Suprapubic skin (tissue), 4 donors: ENCODE measurements around the gene NRARP. TPM values are rescaled to one million over a fixed set of nuclear protein-coding genes. Genes with fewer than 3 reads are reported as not detected.
A peak's percentile ranks its signal among the peaks of the same experiment; 100 is the strongest.

Experiments
- DNase-seq, 2 donors: peaks; one replicate each; pipeline ENCODE4 v3.0.0-alpha.2; 2019; ENCODE audit warnings: low spot score in 2 of 2
- H3K27ac ChIP-seq: fragments of 200-600 bp; sonication (generic); one replicate; pipeline ENCODE4 v1.5.1; 2019
- H3K27me3 ChIP-seq: fragments of 200-600 bp; sonication (generic); one replicate; pipeline ENCODE4 v1.5.1; 2019
- H3K36me3 ChIP-seq: fragments of 200-600 bp; sonication (generic); one replicate; pipeline ENCODE4 v1.5.1; 2019
- H3K4me1 ChIP-seq: fragments of 200-600 bp; sonication (generic); one replicate; pipeline ENCODE4 v1.5.1; 2019
- H3K4me3 ChIP-seq: fragments of 200-600 bp; sonication (generic); one replicate; pipeline ENCODE4 v1.5.1; 2019; ENCODE audit warnings: mild to moderate bottlenecking
- H3K9me3 ChIP-seq: fragments of 200-600 bp; sonication (generic); one replicate; pipeline ENCODE4 v1.5.1; 2019
- EP300 ChIP-seq: sonication (generic); formaldehyde crosslinking; IDR thresholded peaks from one replicate; pipeline ENCODE4 v1.6.1; 2017; ENCODE audit warnings: antibody characterized with exemption
- POLR2A ChIP-seq, 2 donors: fragments of 450-650 bp; IDR thresholded peaks; one replicate each; pipeline ENCODE4 v1.6.1; 2017; ENCODE audit warnings: antibody characterized with exemption in 2 of 2, mild to moderate bottlenecking in 2 of 2, moderate library complexity in 2 of 2
- POLR2AphosphoS5 ChIP-seq, 3 donors: sonication (generic); formaldehyde crosslinking; IDR thresholded peaks; one replicate each; pipeline ENCODE4 v1.6.1; 2017; ENCODE audit warnings: antibody characterized with exemption in 3 of 3
- WGBS: methylation state at CpG from one replicate; pipeline ENCODE4 v1.1.5; 2018; 5-methylcytosine and 5-hydroxymethylcytosine counted together
- total RNA-seq, 4 donors: library from RNA; depleted of rRNA; stranded (reverse); fragments of >200 nt; gene quantifications; one replicate each; pipeline ENCODE4 v1.1.0, GENCODE V29; 2016
- TF ChIP-seq, protein P1 (sequence below), 2 donors: fragments of 200-600 bp in 1 of 2; fragments of 450-650 bp in 1 of 2; sonication (generic) in 1 of 2; IDR thresholded peaks; one replicate each; pipeline ENCODE4 v1.5.1; 2016 to 2019; ENCODE audit warnings: antibody characterized with exemption in 2 of 2, mild to moderate bottlenecking in 1 of 2, moderate library complexity in 1 of 2

Gene NRARP
- total RNA-seq, 4 donors from 2014 or later, result 25.3 to 69.0 (median 65.5) TPM

DNA sequence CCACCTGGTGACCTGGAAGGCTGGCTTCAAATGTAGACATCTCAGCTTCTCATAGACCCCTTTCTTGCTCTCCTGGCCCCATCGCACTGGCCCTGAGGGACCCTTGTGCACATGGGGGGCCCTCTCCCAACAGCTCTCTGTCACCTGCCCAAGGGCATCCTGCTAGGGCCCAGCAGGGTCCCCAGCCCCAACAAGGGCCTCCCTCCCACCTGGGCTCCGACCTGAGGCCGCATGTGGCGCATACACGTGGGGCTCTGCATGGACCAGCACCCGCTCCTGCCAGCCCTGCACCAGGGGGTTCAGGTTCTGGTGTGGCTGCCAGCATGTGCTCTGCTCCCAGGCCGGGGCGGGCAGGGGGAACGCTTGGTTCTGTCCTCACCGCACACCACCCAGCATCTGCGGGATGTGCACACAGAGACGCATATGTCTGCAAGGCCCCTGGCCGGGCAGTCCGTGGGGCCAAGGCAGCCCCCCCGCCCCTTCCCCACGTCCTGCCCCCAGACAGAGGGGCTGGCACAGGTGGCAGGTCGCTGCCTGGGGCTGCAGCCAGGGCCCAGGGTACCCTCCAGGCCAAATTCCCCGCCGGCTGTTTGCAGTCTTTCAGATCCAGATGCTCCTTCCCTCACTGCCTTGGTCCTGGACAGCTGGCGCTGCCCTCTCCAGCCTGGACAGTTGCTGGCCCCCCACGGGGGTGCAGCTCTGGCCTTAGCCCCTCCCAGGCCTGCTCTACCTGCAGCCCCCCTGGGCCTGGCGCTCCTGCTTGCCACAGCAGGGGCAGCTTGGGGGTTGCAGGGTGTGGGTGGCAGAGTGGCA, 17.9 kb upstream of the NRARP start:
- Histone ChIP-seq H3K36me3 (no peaks in the 10 kb centered on the region), H3K27ac (no peak overlapping the region), H3K27me3 (peaks cover 32% of the 10 kb centered on the region), H3K4me3 (no peak overlapping the region), H3K9me3 (no peaks in the 10 kb centered on the region), H3K4me1 (peaks cover 34% of the 10 kb centered on the region)
- peak in 1 of 2 donors; percentile 79 for DNase-seq
- 81% methylated on average over 6 of the region's 22 CpGs for WGBS
- TF ChIP-seq POLR2AphosphoS5 (IDR thresholded peaks at IDR 0.05) (no peak), POLR2A (IDR thresholded peaks at IDR 0.05) (no peak), EP300 (no peak)
- TF ChIP-seq, protein P1, sequence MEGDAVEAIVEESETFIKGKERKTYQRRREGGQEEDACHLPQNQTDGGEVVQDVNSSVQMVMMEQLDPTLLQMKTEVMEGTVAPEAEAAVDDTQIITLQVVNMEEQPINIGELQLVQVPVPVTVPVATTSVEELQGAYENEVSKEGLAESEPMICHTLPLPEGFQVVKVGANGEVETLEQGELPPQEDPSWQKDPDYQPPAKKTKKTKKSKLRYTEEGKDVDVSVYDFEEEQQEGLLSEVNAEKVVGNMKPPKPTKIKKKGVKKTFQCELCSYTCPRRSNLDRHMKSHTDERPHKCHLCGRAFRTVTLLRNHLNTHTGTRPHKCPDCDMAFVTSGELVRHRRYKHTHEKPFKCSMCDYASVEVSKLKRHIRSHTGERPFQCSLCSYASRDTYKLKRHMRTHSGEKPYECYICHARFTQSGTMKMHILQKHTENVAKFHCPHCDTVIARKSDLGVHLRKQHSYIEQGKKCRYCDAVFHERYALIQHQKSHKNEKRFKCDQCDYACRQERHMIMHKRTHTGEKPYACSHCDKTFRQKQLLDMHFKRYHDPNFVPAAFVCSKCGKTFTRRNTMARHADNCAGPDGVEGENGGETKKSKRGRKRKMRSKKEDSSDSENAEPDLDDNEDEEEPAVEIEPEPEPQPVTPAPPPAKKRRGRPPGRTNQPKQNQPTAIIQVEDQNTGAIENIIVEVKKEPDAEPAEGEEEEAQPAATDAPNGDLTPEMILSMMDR (IDR thresholded peaks at IDR 0.05), result no peak

DNA sequence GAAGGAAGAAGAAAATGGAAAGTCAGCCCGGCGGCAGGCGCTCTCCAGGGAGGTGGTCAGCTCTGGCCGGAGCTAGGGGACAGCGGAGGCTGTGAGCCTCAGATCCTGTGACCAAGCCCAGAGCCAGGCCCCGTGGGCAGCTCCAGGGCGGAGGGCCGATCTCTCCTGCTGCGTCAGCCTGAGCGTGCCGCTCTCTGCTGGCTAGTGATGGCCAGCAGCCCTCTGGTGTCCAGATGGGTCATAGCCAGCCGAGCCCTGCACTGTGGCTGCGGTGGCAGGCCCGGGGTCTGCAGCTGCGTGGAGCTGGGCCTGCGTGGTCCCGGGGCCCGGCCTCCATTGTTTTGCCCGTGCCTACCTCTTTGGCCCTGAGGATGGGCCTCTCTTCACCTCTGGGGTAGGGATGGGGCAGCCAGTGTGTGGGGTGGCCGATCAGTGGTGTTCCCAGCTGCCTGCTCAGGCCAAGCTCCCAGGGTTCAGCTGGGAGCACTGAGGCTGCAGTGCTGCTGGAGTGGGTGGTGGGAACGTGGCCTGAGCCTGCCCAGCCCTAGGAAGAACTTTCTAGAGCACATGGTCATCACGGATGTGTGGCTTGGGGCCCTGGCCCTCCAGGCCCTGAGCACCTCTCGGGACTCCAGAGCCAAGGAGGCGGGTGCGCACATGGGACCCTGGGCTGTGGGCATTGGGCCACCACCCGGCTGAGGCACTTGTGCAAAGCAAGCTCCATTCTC, 17.1 kb upstream of the NRARP start:
- no peaks in the 10 kb centered on the region for H3K36me3 ChIP-seq
- H3K4me3 ChIP-seq, result no peak overlapping the region
- peaks cover 41% of the 10 kb centered on the region for H3K4me1 ChIP-seq
- 56% methylated on average over 13 of the region's 26 CpGs for WGBS
- DNase-seq, result peak; percentile 62 to 77
- no peaks in the 10 kb centered on the region for H3K9me3 ChIP-seq
- no peak overlapping the region for H3K27ac ChIP-seq
- TF ChIP-seq EP300 (no peak), POLR2AphosphoS5 (IDR thresholded peaks at IDR 0.05) (no peak), POLR2A (IDR thresholded peaks at IDR 0.05) (no peak)
- TF ChIP-seq, protein P1 (IDR thresholded peaks at IDR 0.05), result peak; percentile 4 to 23
- peaks cover 32% of the 10 kb centered on the region for H3K27me3 ChIP-seq

DNA sequence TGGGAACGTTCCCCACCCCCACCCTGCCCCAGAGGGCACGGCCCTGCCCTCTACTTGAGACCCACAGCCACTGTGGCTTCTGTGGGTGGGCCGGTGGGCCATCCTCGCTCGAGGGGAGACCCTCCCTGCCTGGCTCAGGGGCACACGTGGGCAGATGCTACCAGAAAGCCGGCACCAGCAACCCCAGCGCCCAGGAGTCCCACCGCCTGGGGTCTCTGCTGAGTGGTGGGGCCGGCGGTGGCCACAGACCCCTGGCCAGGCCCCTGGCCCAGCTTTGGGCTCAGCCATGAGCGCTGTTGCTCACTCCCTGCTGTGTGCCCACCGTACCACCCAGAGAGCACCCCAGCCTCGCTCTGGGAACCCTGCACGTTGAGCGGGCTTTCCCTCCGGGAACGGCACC, 16.5 kb upstream of the NRARP start:
- H3K4me1 ChIP-seq, result peaks cover 47% of the 10 kb centered on the region
- WGBS, result 51% methylated on average over 6 of the region's 18 CpGs
- no peaks in the 10 kb centered on the region for H3K9me3 ChIP-seq
- no peaks in the 10 kb centered on the region for H3K36me3 ChIP-seq
- H3K4me3 ChIP-seq, result no peak overlapping the region
- H3K27me3 ChIP-seq, result peaks cover 32% of the 10 kb centered on the region
- TF ChIP-seq POLR2AphosphoS5 (IDR thresholded peaks at IDR 0.05), result no peak
- TF ChIP-seq EP300, result no peak
- TF ChIP-seq, protein P1 (IDR thresholded peaks at IDR 0.05), result no peak
- no peak for TF ChIP-seq POLR2A (IDR thresholded peaks at IDR 0.05)
- no peak for DNase-seq
- H3K27ac ChIP-seq, result peak overlapping the region; percentile 62

DNA sequence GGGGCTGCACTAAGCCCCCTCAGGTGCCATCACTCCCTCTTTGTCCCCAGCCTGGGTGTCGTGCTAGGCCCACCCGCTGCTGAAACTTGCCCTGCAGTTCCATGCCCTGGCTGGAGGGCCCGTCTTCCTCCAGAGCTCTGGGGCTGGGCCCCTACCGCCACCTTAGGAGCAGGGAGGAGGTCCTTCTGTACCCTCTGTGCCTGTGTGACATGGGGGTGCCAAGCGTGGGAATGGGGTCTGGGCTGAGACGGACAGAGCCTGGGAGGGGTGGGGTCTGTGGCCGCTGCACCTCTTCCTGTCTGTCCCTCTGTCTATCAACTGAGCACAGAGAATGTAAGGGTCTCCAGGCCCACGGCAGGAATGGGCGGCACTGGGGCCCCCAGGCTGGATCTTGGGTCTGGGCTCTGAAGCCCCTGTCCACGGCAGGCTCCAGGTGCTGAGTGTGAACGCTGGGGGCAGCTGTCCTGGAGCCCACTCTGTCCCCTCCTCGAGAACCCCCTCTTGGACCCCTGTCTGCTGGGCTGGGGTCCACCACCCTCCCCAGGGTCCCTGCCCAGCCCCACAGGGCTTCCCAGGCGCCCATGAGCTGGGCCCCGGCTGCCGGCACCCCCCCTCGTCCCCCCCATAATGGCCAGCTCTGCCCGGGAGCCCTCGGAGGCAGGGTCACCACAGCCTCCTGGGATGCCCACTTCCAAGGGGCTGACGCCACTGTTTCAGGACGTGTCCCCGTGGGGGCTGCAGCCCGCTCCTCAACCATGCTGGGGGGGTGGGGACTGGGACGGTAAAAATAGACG, 15.8 kb upstream of the NRARP start:
- 72% methylated on average over 13 of the region's 24 CpGs for WGBS
- Histone ChIP-seq H3K27ac (no peak overlapping the region), H3K9me3 (no peaks in the 10 kb centered on the region), H3K4me1 (peaks cover 54% of the 10 kb centered on the region), H3K4me3 (no peak overlapping the region), H3K27me3 (peaks cover 32% of the 10 kb centered on the region), H3K36me3 (no peaks in the 10 kb centered on the region)
- no peak for DNase-seq
- no peak for TF ChIP-seq POLR2AphosphoS5 (IDR thresholded peaks at IDR 0.05)
- no peak for TF ChIP-seq EP300
- no peak for TF ChIP-seq POLR2A (IDR thresholded peaks at IDR 0.05)
- TF ChIP-seq, protein P1 (IDR thresholded peaks at IDR 0.05), result no peak
